ENCODE results near the gene FXYD5.

- TF ChIP-seq MYC (IDR thresholded peaks at IDR 0.05; ENCODE audit: low read depth, low read length): no peak
- TF ChIP-seq MYC (CRISPR knock-in tag; IDR thresholded peaks at IDR 0.05; ENCODE audit: borderline replicate concordance, low read depth): no peak
- no peak for TF ChIP-seq CEBPZ (IDR thresholded peaks at IDR 0.05; ENCODE audit: borderline replicate concordance, low read depth, low read length)
- TF ChIP-seq CTCF (IDR thresholded peaks at IDR 0.05 in 2 of 3, conservative IDR thresholded peaks at IDR 0.05 in 1 of 3; ENCODE audit: insufficient read depth in 2 of 3, low read depth in 1 of 3, low read length in 3 of 3): no peak
- TF ChIP-seq ZBTB2 (IDR thresholded peaks at IDR 0.05): no peak
- TF ChIP-seq NCOA1 (IDR thresholded peaks at IDR 0.05; ENCODE audit: low read depth): no peak
- no peak for TF ChIP-seq ZBTB49 (CRISPR knock-in tag; IDR thresholded peaks at IDR 0.05; ENCODE audit: borderline replicate concordance)
- peak; percentile 43; the same call in 1 of the 2 replicates for TF ChIP-seq ELF1 (tag; IDR thresholded peaks at IDR 0.05)
- no peak for TF ChIP-seq ZBTB12 (CRISPR knock-in tag; IDR thresholded peaks at IDR 0.05)
- TF ChIP-seq MEF2D (tag; conservative IDR thresholded peaks at IDR 0.05; ENCODE audit: low read depth): no peak
- TF ChIP-seq RAD21 (CRISPR knock-in tag; conservative IDR thresholded peaks at IDR 0.05 in 1 of 2, IDR thresholded peaks at IDR 0.05 in 1 of 2): no peak
Measured at GRCh38 chr19:35155441-35155840, 906 bp downstream of the FXYD5 start.
